ENCODE measurements around the gene PCDH19. TPM values are rescaled to one million over a fixed set of nuclear protein-coding genes. Genes with fewer than 3 reads are reported as not detected.

The PCDH19 gene
- total RNA-seq, 1 experiment from 2014 or later = 0.04 TPM

DNA sequence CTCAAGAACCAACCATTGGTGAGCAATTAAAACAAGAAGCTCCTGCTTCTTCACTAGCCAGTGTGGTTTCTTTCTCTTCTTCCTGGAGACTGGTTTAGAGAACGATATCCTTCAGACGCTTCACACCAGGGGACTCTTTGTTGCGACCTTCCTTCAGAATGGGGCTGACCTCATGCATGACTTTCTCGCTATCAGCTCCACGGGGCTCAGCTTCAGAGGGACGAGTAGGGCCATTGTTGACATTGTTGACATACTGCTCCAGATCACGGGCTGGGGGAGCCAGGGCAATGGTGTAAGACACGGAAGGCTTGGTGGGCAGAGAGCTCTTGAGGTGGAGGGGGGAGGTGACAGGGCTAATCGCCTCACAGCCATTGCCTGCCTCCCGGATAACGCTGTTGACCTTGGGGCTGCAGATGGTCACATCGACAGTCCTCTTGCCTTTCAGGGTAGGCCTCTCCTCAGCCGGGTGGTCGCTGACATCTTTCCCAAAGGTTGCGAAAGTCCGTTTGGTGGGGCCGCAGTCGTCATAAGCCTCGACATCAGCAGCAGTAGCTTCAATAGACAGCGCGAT, 113.8 kb downstream of the PCDH19 start:
- no peaks in the 10 kb centered on the region for H4K20me1 ChIP-seq (ENCODE audit: insufficient read depth)
- ChIA-PET POLR2A (ENCODE audit: unreplicated experiment) (no interaction called here), CTCF (no interaction called here)
- no peaks in the 10 kb centered on the region for H3K79me2 ChIP-seq (ENCODE audit: low read depth)
- TF ChIP-seq EZH2 (IDR thresholded peaks at IDR 0.05; ENCODE audit: low read depth) = no peak
- TF ChIP-seq, protein P1, sequence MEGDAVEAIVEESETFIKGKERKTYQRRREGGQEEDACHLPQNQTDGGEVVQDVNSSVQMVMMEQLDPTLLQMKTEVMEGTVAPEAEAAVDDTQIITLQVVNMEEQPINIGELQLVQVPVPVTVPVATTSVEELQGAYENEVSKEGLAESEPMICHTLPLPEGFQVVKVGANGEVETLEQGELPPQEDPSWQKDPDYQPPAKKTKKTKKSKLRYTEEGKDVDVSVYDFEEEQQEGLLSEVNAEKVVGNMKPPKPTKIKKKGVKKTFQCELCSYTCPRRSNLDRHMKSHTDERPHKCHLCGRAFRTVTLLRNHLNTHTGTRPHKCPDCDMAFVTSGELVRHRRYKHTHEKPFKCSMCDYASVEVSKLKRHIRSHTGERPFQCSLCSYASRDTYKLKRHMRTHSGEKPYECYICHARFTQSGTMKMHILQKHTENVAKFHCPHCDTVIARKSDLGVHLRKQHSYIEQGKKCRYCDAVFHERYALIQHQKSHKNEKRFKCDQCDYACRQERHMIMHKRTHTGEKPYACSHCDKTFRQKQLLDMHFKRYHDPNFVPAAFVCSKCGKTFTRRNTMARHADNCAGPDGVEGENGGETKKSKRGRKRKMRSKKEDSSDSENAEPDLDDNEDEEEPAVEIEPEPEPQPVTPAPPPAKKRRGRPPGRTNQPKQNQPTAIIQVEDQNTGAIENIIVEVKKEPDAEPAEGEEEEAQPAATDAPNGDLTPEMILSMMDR (conservative IDR thresholded peaks at IDR 0.05) = no peak
- DNase-seq = no peak
- no peaks in the 10 kb centered on the region for H3K4me1 ChIP-seq (replicated peaks; ENCODE audit: insufficient read depth)
- no peak overlapping the region for H3K4me3 ChIP-seq
- no peaks in the 10 kb centered on the region for H3K9me3 ChIP-seq (ENCODE audit: insufficient read depth, low read depth)
- H3F3A ChIP-seq (ENCODE audit: insufficient read depth, low read depth) = no peaks in the 10 kb centered on the region
- BruUV-seq (replicated peaks) = no TSS peak
- no peak overlapping the region for H3K4me2 ChIP-seq
- H3K9me2 ChIP-seq (ENCODE audit: insufficient read depth) = no peaks in the 10 kb centered on the region
- H3K27ac ChIP-seq = no peak overlapping the region
- no peak overlapping the region for H2AFZ ChIP-seq
- intact Hi-C loops (cut with micrococcal nuclease; ENCODE audit: unreplicated experiment) = no loop called here
- H3K36me3 ChIP-seq (ENCODE audit: low read depth) = no peaks in the 10 kb centered on the region
- no peaks in the 10 kb centered on the region for H3K27me3 ChIP-seq (ENCODE audit: insufficient read depth, low read depth)

DNA sequence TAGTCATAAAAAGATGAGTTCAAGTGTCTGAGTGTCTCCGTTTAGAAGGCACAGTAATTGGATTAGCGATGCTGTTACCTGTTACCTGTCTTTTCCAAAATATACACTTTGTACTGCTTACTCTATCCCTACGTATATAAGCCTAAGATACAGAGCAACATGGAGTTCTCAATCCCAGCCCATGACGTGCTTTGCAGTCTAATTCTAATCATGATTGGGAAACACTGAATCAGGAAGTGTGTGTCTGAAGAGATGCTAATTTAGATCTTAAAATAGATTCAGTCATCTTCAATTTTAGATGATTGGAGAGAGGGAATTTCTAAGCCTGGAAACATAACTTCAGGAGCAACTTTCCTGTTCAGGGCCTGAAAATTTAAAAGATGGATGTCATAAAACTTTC, 115.1 kb downstream of the PCDH19 start:
- DNase-seq = no peak
- Histone ChIP-seq H3K4me1 (replicated peaks; ENCODE audit: insufficient read depth) (no peaks in the 10 kb centered on the region), H3K4me2 (no peak overlapping the region), H4K20me1 (ENCODE audit: insufficient read depth) (no peaks in the 10 kb centered on the region), H3K4me3 (no peak overlapping the region), H3K27me3 (ENCODE audit: insufficient read depth, low read depth) (no peaks in the 10 kb centered on the region), H3K79me2 (ENCODE audit: low read depth) (no peaks in the 10 kb centered on the region), H3K9me2 (ENCODE audit: insufficient read depth) (no peaks in the 10 kb centered on the region), H3F3A (ENCODE audit: insufficient read depth, low read depth) (no peaks in the 10 kb centered on the region), H2AFZ (no peak overlapping the region), H3K9me3 (ENCODE audit: insufficient read depth, low read depth) (no peaks in the 10 kb centered on the region), H3K36me3 (ENCODE audit: low read depth) (no peaks in the 10 kb centered on the region), H3K27ac (no peak overlapping the region)
- intact Hi-C loops (cut with micrococcal nuclease; ENCODE audit: unreplicated experiment) = no loop called here
- no TSS peak for BruUV-seq (replicated peaks)
- ChIA-PET POLR2A (ENCODE audit: unreplicated experiment) (no interaction called here), CTCF (no interaction called here)
- TF ChIP-seq, protein P1 (conservative IDR thresholded peaks at IDR 0.05) = no peak
- no peak for TF ChIP-seq EZH2 (IDR thresholded peaks at IDR 0.05; ENCODE audit: low read depth)

DNA sequence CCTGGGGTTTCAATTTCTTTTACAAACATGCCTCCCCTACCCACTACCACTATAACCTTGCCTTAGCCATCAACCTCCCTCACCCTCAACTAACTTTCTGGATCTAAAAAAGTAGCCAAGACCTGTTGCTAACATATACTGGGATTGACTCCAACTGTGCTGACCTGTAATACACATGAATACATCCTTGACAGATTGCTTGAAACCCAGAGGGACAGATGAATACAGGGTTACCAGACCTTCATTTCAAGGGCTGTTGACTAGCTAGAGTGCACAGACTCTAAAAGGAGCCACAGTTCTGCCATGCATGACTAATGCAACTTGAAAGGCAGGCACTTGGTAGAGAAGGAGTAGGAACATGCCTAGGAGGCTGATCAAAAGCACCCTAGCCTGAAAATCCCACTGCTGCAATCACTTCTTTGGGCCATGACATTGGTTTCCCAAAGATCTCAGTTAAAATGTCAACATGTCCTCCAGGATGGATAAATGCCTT, 121.0 kb downstream of the PCDH19 start:
- no peak for TF ChIP-seq EZH2 (IDR thresholded peaks at IDR 0.05; ENCODE audit: low read depth)
- TF ChIP-seq, protein P1 (conservative IDR thresholded peaks at IDR 0.05) = no peak
- BruUV-seq (replicated peaks) = no TSS peak

More for the DNA sequence above, 121.0 kb downstream of the PCDH19 start:
- Histone ChIP-seq H3K79me2 (ENCODE audit: low read depth) (no peaks in the 10 kb centered on the region), H4K20me1 (ENCODE audit: insufficient read depth) (no peaks in the 10 kb centered on the region), H3K27me3 (ENCODE audit: insufficient read depth, low read depth) (no peaks in the 10 kb centered on the region), H3K4me1 (replicated peaks; ENCODE audit: insufficient read depth) (no peaks in the 10 kb centered on the region), H3K4me2 (no peak overlapping the region), H3K27ac (no peak overlapping the region), H2AFZ (no peak overlapping the region), H3K9me3 (ENCODE audit: insufficient read depth, low read depth) (no peaks in the 10 kb centered on the region), H3K36me3 (ENCODE audit: low read depth) (no peaks in the 10 kb centered on the region), H3K9me2 (ENCODE audit: insufficient read depth) (no peaks in the 10 kb centered on the region), H3K4me3 (no peak overlapping the region), H3F3A (ENCODE audit: insufficient read depth, low read depth) (no peaks in the 10 kb centered on the region)
- DNase-seq = no peak
- ChIA-PET CTCF (no interaction called here), POLR2A (ENCODE audit: unreplicated experiment) (no interaction called here)
- intact Hi-C loops (cut with micrococcal nuclease; ENCODE audit: unreplicated experiment) = no loop called here
